IMR-90 (cell line): ENCODE data around the gene CRYBB1. TPM values are rescaled to one million over a fixed set of nuclear protein-coding genes. Genes with fewer than 3 reads are reported as not detected.

Source experiments
- ATAC-seq: fragments of 200-7000 bp; cut with Tn5 transposase; 2 replicates; pipeline ENCODE4 v1.9.1; 2020; ENCODE audit warnings: low read depth, mild to moderate bottlenecking, moderate library complexity
- BruUV-seq: library from RNA; stranded (reverse); fragments of 400-500 nt; replicated peaks from 2 replicates; lab custom pipeline; 2021; lab: Mats Ljungman, UMichigan
- CTCF ChIA-PET: fragments of 300-600 bp; formaldehyde crosslinking; extraction: SDS; loops from one replicate; lab custom pipeline; 2021; ENCODE audit warnings: antibody characterized with exemption; lab: Yijun Ruan, JAX
- POLR2A ChIA-PET: fragments of 300-600 bp; sonication (Branson Sonifier 250); formaldehyde crosslinking; loops from one replicate; lab custom pipeline; 2022; ENCODE audit warnings: antibody characterized with exemption; ENCODE audit not compliant: unreplicated experiment; lab: Charles Lee
- DNase-seq: peaks from one replicate; pipeline ENCODE4 v3.0.0; 2013
- H2AFZ ChIP-seq: replicated peaks from 2 replicates; pipeline ENCODE3; 2013; ENCODE audit warnings: low read length, mild to moderate bottlenecking; ENCODE audit not compliant: poor library complexity
- H2AK5ac ChIP-seq: 2 replicates; pipeline ENCODE4 v1.6.1; 2013; ENCODE audit warnings: low read depth, low read length, inconsistent platforms
- H2AK9ac ChIP-seq: replicated peaks from 2 replicates; pipeline ENCODE3; 2013; ENCODE audit warnings: mild to moderate bottlenecking, low read depth, low read length, moderate library complexity; ENCODE audit not compliant: poor library complexity
- H2BK120ac ChIP-seq: 2 replicates; pipeline ENCODE4 v1.6.1; 2013; ENCODE audit warnings: low read depth, low read length, inconsistent platforms
- H2BK15ac ChIP-seq: 3 replicates; pipeline ENCODE4 v1.6.1; 2013; ENCODE audit warnings: low read depth, low read length, inconsistent platforms
- H2BK20ac ChIP-seq: 2 replicates; pipeline ENCODE4 v1.6.1; 2013; ENCODE audit warnings: low read depth, mild to moderate bottlenecking, inconsistent platforms, low read length, moderate library complexity
- H2BK5ac ChIP-seq: 2 replicates; pipeline ENCODE4 v1.6.1; 2013; ENCODE audit warnings: mild to moderate bottlenecking, low read depth, low read length, inconsistent platforms; ENCODE audit not compliant: poor library complexity, severe bottlenecking
- H3K14ac ChIP-seq: replicated peaks from 2 replicates; pipeline ENCODE4 v1.6.1; 2013; ENCODE audit warnings: low read depth, low read length, inconsistent platforms
- H3K18ac ChIP-seq: 2 replicates; pipeline ENCODE4 v1.6.1; 2013; ENCODE audit warnings: low read depth, low read length, control low read depth
- H3K23ac ChIP-seq: 2 replicates; pipeline ENCODE4 v1.6.1; 2013; ENCODE audit warnings: low read depth, low read length, inconsistent platforms
- H3K27ac ChIP-seq: 2 replicates; pipeline ENCODE4 v1.5.1; 2013; ENCODE audit warnings: mild to moderate bottlenecking, control low read depth, low read length; ENCODE audit not compliant: insufficient read depth
- H3K27me3 ChIP-seq: 2 replicates; pipeline ENCODE4 v1.6.1; 2013; ENCODE audit warnings: low read length; ENCODE audit not compliant: control insufficient read depth, insufficient read depth
- H3K36me3 ChIP-seq: 2 replicates; pipeline ENCODE4 v1.6.1; 2013; ENCODE audit warnings: low read length, mixed read lengths; ENCODE audit not compliant: control insufficient read depth, insufficient read depth
- H3K4ac ChIP-seq: 2 replicates; pipeline ENCODE4 v1.6.1; 2013; ENCODE audit warnings: low read depth, low read length, inconsistent platforms
- H3K4me1 ChIP-seq: 2 replicates; pipeline ENCODE4 v1.6.1; 2013; ENCODE audit warnings: low read length, mixed read lengths; ENCODE audit not compliant: control insufficient read depth, insufficient read depth
- H3K4me2 ChIP-seq: 2 replicates; pipeline ENCODE4 v1.6.1; 2013; ENCODE audit warnings: low read depth, mild to moderate bottlenecking, control low read depth, low read length, moderate library complexity
- H3K4me3 ChIP-seq: 2 replicates; pipeline ENCODE4 v1.5.1; 2013; ENCODE audit warnings: low read depth, mild to moderate bottlenecking, control low read depth, low read length, moderate library complexity; ENCODE audit not compliant: insufficient read depth
- H3K56ac ChIP-seq: 2 replicates; pipeline ENCODE4 v1.6.1; 2013; ENCODE audit warnings: low read length, inconsistent platforms; ENCODE audit not compliant: insufficient read depth; ENCODE audit errors: extremely low read depth
- H3K79me1 ChIP-seq, 2 experiments: 2 replicates each; pipeline ENCODE4 v1.6.1; 2013; ENCODE audit warnings: low read length in 2 of 2, inconsistent platforms in 1 of 2, low read depth in 1 of 2
- H3K9ac ChIP-seq: 2 replicates; pipeline ENCODE4 v1.6.1; 2013; ENCODE audit warnings: low read depth, low read length, control low read depth
- H3K9me1 ChIP-seq: 2 replicates; pipeline ENCODE4 v1.6.1; 2013; ENCODE audit warnings: low read length, inconsistent platforms; ENCODE audit not compliant: insufficient read depth
- H3K9me3 ChIP-seq: 2 replicates; pipeline ENCODE4 v1.6.1; 2013; ENCODE audit warnings: low read length; ENCODE audit not compliant: control insufficient read depth, insufficient read depth
- H4K20me1 ChIP-seq: 2 replicates; pipeline ENCODE4 v1.6.1; 2013; ENCODE audit warnings: low read length, inconsistent platforms; ENCODE audit not compliant: insufficient read depth
- H4K5ac ChIP-seq: 2 replicates; pipeline ENCODE4 v1.6.1; 2013; ENCODE audit warnings: mild to moderate bottlenecking, low read depth, low read length, control low read depth
- H4K8ac ChIP-seq, 2 experiments: 2 replicates each; pipeline ENCODE4 v1.6.1; 2013; ENCODE audit warnings: low read depth in 2 of 2, low read length in 2 of 2, control low read depth in 1 of 2, inconsistent platforms in 1 of 2
- H4K91ac ChIP-seq: 2 replicates; pipeline ENCODE4 v1.6.1; 2013; ENCODE audit warnings: low read depth, low read length, inconsistent platforms; ENCODE audit not compliant: insufficient read depth
- BHLHE40 ChIP-seq: fragments of 150-350 bp; IDR thresholded peaks from 2 replicates; pipeline ENCODE4 v1.6.1; 2016; ENCODE audit warnings: mild to moderate bottlenecking, low read depth, low read length
- CEBPB ChIP-seq: IDR thresholded peaks from 2 replicates; pipeline ENCODE4 v1.6.1; 2012; ENCODE audit warnings: low read depth, low read length, improper control_type of control experiment
- CHD1 ChIP-seq: IDR thresholded peaks from 2 replicates; pipeline ENCODE4 v1.6.1; 2012; ENCODE audit warnings: low read depth, low read length, improper control_type of control experiment
- FOS ChIP-seq: fragments of 150-350 bp; IDR thresholded peaks from 2 replicates; pipeline ENCODE4 v1.6.1; 2016; ENCODE audit warnings: low read depth, low read length
- MAFK ChIP-seq: IDR thresholded peaks from 2 replicates; pipeline ENCODE4 v1.6.1; 2012; ENCODE audit warnings: low read depth, low read length, improper control_type of control experiment
- MAZ ChIP-seq: IDR thresholded peaks from 2 replicates; pipeline ENCODE4 v1.6.1; 2012; ENCODE audit warnings: low read depth, mild to moderate bottlenecking, low read length, improper control_type of control experiment, moderate library complexity, borderline replicate concordance
- MXI1 ChIP-seq: IDR thresholded peaks from 2 replicates; pipeline ENCODE4 v1.6.1; 2012; ENCODE audit warnings: low read depth, mild to moderate bottlenecking, low read length, moderate library complexity, borderline replicate concordance
- NFE2L2 ChIP-seq: fragments of 150-350 bp; IDR thresholded peaks from 2 replicates; pipeline ENCODE4 v1.6.1; 2016; ENCODE audit warnings: low read depth, mild to moderate bottlenecking, low read length
- POLR2A ChIP-seq: IDR thresholded peaks from 2 replicates; pipeline ENCODE4 v1.6.1; 2012; ENCODE audit warnings: mild to moderate bottlenecking, low read depth, low read length
- RAD21 ChIP-seq: IDR thresholded peaks from 2 replicates; pipeline ENCODE4 v1.6.1; 2012; ENCODE audit warnings: low read length, improper control_type of control experiment
- RCOR1 ChIP-seq: IDR thresholded peaks from 2 replicates; pipeline ENCODE4 v1.6.1; 2012; ENCODE audit warnings: mild to moderate bottlenecking, low read length, improper control_type of control experiment; ENCODE audit not compliant: insufficient replicate concordance
- RFX5 ChIP-seq: IDR thresholded peaks from 2 replicates; pipeline ENCODE4 v1.8.0; 2012; ENCODE audit warnings: low read depth, mild to moderate bottlenecking, low read length, moderate library complexity
- SMC3 ChIP-seq: fragments of 150-350 bp; IDR thresholded peaks from 2 replicates; pipeline ENCODE4 v1.6.1; 2016; ENCODE audit warnings: low read depth, mild to moderate bottlenecking, antibody characterized with exemption, low read length, moderate library complexity
- WGBS, 2 experiments: methylation state at CpG; one replicate each; pipeline versions ENCODE4 v1.1.5 to v1.1.7; 2013; ENCODE audit warnings: missing lambda C conversion rate in 2 of 2; ENCODE audit not compliant: insufficient read length in 1 of 2; ENCODE audit errors: extremely low coverage in 2 of 2; 5-methylcytosine and 5-hydroxymethylcytosine counted together
- dilution Hi-C: fragments of 300-500 bp; cut with HindIII; formaldehyde crosslinking; loops from one replicate; pipeline ENCODE4 v1.14.3; 2018; ENCODE audit warnings: low sequenced_read_pairs; ENCODE audit not compliant: unreplicated experiment
- in situ Hi-C: fragments of 300-500 bp; cut with MboI; formaldehyde crosslinking; loops from 3 replicates; pipeline ENCODE4 v1.14.3; 2019; ENCODE audit warnings: low sequenced_read_pairs, inconsistent platforms, mixed read lengths
- intact Hi-C: fragments of 100-400 bp; cut with micrococcal nuclease; formaldehyde crosslinking; loops from 2 replicates; pipeline ENCODE4 v1.10.0; 2022
- polyA plus RNA-seq, 3 experiments: library from polyadenylated mRNA; depleted of rRNA; stranded (reverse); fragments of >200 nt; gene quantifications; 2 replicates each; pipeline ENCODE4 v1.2.3, GENCODE V29; 2012; ENCODE audit warnings: low replicate concordance in 1 of 3
- total RNA-seq: library from RNA; depleted of rRNA; stranded (reverse); fragments of >200 nt; gene quantifications from 2 replicates; pipeline ENCODE4 v1.2.3, GENCODE V29; 2012
- TF ChIP-seq, protein P1 (sequence below): fragments of 150-350 bp; IDR thresholded peaks from 2 replicates; pipeline ENCODE4 v1.6.1; 2017; ENCODE audit warnings: mild to moderate bottlenecking, antibody characterized with exemption, low read length, low read depth
- TF ChIP-seq, protein P2 (sequence below): conservative IDR thresholded peaks from 2 replicates; pipeline ENCODE4 v1.5.1; 2012; ENCODE audit warnings: mild to moderate bottlenecking, low read depth, low read length, improper control_type of control experiment
- TF ChIP-seq, protein P3 (sequence below): fragments of 150-350 bp; IDR thresholded peaks from 2 replicates; pipeline ENCODE4 v1.6.1; 2016; ENCODE audit warnings: low read depth, mild to moderate bottlenecking, low read length, moderate library complexity, borderline replicate concordance

CRYBB1 gene
- total and polyA plus RNA-seq, 2 of the 4 experiments (the other 2 are of a cell fraction): not detected

DNA sequence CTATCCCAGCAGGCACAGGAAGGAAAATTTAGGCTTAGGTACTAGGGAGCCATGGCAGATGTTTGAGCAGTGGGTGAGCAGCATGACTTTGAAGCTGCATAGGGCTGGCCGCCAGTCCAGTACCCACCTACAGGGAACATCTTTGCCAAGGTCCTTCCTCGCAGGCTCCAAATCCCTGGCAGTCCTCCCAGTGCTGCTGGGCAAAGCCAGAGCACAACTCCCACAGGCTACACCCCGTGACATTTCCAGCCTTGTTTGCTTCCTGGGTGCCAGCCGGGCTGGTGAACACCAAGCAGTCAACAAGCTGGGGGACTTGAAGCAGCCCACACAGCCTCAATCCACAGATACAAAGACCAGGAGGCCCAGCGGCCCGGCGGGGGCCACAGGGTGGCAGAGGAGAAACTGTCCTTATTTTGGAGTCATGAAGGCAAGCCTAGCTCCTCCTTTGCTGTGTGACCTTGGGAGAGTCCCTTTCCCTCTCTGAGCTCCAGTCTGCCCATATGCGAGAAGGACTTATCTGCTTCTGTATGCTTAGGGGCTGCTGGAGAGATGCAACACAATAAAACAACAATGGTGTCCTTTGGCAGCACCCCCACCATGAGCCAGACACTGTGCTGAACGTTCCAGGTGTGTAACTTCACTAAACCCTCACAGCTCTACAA is 55.9 kb downstream of the CRYBB1 start:
- Histone ChIP-seq H3K36me3 (peaks cover 4% of the 10 kb centered on the region), H3K9ac (no peak overlapping the region), H4K8ac (no peak overlapping the region), H4K20me1 (peaks cover 4% of the 10 kb centered on the region), H3K79me1 (peaks cover 25 to 74% of the 10 kb centered on the region in 2 experiments), H3K4me2 (no peak overlapping the region), H3K4me1 (peaks cover 5% of the 10 kb centered on the region), H2AFZ (no peak overlapping the region), H3K9me3 (no peaks in the 10 kb centered on the region), H2AK5ac (no peak overlapping the region), H4K5ac (no peak overlapping the region), H2BK15ac (no peak overlapping the region), H3K18ac (no peak overlapping the region), H3K9me1 (peaks cover 11% of the 10 kb centered on the region; the same call in 1 of the 2 replicates), H2AK9ac (peak overlapping the region; percentile 62), H2BK20ac (no peak overlapping the region), H3K4me3 (no peak overlapping the region), H3K27me3 (no peaks in the 10 kb centered on the region), H3K56ac (no peak overlapping the region), H3K27ac (no peak overlapping the region), H3K23ac (no peak overlapping the region), H4K91ac (no peak overlapping the region), H2BK5ac (no peak overlapping the region), H2BK120ac (no peak overlapping the region), H3K4ac (no peak overlapping the region), H3K14ac (no peak overlapping the region)
- POLR2A ChIA-PET: no interaction called here
- ATAC-seq (no peak), DNase-seq (no peak)
- BruUV-seq: no TSS peak
- dilution Hi-C loops (no loop called here), intact Hi-C loops (no loop called here), in situ Hi-C loops (no loop called here)
- no peak for TF ChIP-seq NFE2L2
- TF ChIP-seq, protein P1, sequence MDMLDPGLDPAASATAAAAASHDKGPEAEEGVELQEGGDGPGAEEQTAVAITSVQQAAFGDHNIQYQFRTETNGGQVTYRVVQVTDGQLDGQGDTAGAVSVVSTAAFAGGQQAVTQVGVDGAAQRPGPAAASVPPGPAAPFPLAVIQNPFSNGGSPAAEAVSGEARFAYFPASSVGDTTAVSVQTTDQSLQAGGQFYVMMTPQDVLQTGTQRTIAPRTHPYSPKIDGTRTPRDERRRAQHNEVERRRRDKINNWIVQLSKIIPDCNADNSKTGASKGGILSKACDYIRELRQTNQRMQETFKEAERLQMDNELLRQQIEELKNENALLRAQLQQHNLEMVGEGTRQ: no peak
- no peak for TF ChIP-seq RAD21
- TF ChIP-seq MXI1: no peak
- TF ChIP-seq MAZ: no peak
- no peak for TF ChIP-seq FOS
- TF ChIP-seq, protein P2, sequence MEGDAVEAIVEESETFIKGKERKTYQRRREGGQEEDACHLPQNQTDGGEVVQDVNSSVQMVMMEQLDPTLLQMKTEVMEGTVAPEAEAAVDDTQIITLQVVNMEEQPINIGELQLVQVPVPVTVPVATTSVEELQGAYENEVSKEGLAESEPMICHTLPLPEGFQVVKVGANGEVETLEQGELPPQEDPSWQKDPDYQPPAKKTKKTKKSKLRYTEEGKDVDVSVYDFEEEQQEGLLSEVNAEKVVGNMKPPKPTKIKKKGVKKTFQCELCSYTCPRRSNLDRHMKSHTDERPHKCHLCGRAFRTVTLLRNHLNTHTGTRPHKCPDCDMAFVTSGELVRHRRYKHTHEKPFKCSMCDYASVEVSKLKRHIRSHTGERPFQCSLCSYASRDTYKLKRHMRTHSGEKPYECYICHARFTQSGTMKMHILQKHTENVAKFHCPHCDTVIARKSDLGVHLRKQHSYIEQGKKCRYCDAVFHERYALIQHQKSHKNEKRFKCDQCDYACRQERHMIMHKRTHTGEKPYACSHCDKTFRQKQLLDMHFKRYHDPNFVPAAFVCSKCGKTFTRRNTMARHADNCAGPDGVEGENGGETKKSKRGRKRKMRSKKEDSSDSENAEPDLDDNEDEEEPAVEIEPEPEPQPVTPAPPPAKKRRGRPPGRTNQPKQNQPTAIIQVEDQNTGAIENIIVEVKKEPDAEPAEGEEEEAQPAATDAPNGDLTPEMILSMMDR: no peak
- no peak for TF ChIP-seq BHLHE40
- TF ChIP-seq POLR2A: no peak
- no peak for TF ChIP-seq RFX5
- TF ChIP-seq CHD1: no peak
- no peak for TF ChIP-seq MAFK
- TF ChIP-seq RCOR1: no peak
- no peak for TF ChIP-seq SMC3
- no peak for TF ChIP-seq CEBPB
- TF ChIP-seq, protein P3, sequence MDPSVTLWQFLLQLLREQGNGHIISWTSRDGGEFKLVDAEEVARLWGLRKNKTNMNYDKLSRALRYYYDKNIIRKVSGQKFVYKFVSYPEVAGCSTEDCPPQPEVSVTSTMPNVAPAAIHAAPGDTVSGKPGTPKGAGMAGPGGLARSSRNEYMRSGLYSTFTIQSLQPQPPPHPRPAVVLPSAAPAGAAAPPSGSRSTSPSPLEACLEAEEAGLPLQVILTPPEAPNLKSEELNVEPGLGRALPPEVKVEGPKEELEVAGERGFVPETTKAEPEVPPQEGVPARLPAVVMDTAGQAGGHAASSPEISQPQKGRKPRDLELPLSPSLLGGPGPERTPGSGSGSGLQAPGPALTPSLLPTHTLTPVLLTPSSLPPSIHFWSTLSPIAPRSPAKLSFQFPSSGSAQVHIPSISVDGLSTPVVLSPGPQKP: no peak
- 100% methylated on average over 2 of the region's 9 CpGs; no CpG with 5 or more reads in 1 of the 2 experiments for WGBS, 2 experiments
- CTCF ChIA-PET: no interaction called here
